Forelimb muscle (tissue), 1 donor: ENCODE measurements around the gene LINC00237. TPM values are rescaled to one million over a fixed set of nuclear protein-coding genes. Genes with fewer than 3 reads are reported as not detected.

Experiments
- DNase-seq: peaks from one replicate; pipeline ENCODE4 v3.0.0-alpha.2; 2013; ENCODE audit warnings: low read depth
- polyA plus RNA-seq: library from polyadenylated mRNA; unstranded; fragments of 120-200 nt; gene quantifications from one replicate; pipeline ENCODE4 v1.2.1, GENCODE V29; 2013; ENCODE audit not compliant: insufficient read length

LINC00237 gene
- polyA plus RNA-seq, 1 donor: not detected

GRCh38 chr20:21125072-21125848 is 19.1 kb upstream of the LINC00237 start:
- DNase-seq: no peak

DNA sequence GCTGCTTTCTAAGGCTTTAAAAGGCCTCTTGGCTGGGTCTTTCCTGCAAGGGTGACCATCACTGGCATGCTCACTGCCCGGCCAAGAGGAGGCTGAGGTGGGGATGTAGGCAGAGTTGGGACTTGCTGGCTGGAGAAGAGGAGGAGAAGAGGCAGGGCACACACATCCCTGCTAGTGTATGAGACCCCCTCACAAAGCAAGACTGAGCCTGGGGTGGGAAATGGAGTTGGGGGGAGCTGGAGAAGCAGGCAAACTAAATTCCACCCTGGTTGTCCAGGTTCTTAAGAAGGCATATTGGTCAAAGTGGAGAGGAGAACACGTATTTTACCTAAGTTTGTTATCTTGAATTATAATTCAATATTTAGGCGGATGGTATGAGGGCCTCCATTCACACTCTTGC is 18.0 kb upstream of the LINC00237 start:
- no peak for DNase-seq

- DNase-seq: no peak
Measured at GRCh38 chr20:21118782-21119181, 12.6 kb upstream of the LINC00237 start.

GRCh38 chr20:21118138-21118537 is 12.0 kb upstream of the LINC00237 start:
- no peak for DNase-seq

- no peak for DNase-seq
Measured at GRCh38 chr20:21117521-21117920, 11.4 kb upstream of the LINC00237 start.

DNA sequence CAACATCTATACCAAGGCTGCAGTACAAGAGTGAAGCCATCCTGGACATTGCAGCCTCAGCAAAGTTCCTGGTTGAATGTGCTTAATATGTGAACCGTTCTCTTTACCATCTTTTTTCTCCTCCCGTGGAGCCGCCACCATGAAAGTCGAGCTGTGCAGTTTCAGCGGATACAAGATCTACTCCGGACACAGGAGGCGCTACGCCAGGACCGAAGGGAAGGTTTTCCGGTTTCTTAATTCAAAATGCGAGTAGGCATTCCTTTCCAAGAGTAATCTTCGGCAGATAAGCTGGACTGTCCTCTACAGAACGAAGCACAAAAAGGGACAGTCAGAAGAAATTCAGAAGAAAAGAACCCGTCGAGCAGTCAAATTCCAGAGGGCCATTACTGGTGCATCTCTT is 8.4 kb upstream of the LINC00237 start:
- no peak for DNase-seq

DNA sequence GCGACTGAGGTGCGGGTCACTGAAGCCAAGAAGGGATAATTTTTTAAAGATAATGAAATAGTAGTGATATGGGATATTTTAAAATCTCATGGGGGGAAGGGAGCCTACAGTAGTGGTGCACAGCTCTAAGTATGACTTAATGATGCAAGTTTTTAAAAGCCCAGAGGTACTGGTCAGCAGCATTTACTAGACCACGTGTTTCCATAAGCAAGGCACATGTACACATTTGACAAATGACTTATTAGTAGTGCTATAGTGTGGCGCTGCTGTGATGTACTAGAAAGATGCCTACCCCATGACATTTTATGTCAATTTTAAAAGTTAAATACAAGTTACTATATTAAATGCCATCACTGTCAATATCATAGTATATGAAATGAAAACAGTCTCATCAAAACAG is 7.5 kb upstream of the LINC00237 start:
- no peak for DNase-seq

- DNase-seq: no peak
Measured at GRCh38 chr20:21111416-21111815, 5.3 kb upstream of the LINC00237 start.

DNA sequence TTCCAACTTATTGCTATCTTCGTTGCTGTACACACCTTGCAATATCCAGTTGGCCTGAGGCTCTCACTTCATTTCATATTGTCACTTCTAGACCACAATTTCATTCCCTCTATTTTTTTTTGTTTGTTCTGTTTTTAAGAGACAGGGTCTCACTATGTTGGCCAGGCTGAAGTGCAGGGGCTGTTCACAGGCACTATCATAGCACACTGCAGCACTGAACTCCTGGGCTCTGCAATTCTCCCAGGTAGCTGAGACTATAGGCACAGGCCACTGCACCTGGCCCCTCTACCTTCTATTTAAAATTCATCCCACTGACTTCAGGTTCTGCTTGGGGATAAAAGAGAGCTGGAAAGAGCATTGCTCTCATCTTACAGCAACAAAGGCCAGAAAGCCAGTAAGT is 4.7 kb upstream of the LINC00237 start:
- no peak for DNase-seq

- DNase-seq: no peak
Measured at GRCh38 chr20:21109144-21109543, 3.0 kb upstream of the LINC00237 start.

- no peak for DNase-seq
Measured at GRCh38 chr20:21105429-21106170, 558 bp downstream of the LINC00237 start.

- no peak for DNase-seq
Measured at GRCh38 chr20:21104921-21105320, 1.2 kb downstream of the LINC00237 start.

- no peak for DNase-seq
Measured at GRCh38 chr20:21104466-21104761, 1.7 kb downstream of the LINC00237 start.

DNA sequence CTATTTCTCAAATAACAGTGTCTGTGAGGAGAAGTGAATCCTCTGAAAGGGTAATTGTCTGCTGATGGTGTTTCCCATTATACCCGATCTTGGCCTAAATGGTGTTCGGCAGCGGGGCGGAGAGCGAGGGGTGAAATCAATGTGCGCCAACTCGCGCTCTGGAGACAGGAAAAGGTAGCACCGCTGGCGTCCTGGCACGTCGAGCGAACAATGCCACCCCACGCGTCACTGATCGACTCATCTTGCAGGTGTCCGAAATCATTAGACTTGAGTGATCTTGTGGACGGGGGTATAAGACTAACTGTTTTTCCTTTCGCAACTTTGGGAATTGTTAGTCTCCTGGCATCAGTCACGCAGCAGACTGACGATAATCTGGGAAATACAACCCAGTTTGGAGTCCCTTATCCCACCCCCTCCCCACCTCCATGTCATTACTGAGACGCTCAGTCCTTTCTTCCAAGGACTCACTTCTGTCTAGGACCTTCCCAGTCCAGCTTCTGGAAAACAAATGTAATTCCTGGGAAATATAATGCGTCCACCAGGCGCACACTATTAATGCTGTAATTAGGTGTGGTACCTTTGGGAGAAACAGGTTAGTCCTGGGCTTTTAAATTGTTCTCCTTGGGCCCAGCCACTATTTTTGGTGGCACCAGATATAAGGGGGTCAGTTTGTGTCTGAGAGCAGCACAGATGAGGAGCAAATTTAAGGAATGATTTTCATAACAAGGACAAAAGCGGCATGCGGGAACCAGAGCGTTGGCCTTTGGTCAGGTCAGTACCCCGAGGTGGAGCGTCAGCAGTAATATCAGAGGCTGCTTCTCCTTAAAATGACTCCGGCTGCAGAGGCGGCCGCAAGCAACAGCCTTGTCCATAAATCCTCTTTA is 2.3 kb downstream of the LINC00237 start:
- DNase-seq: no peak

- DNase-seq: no peak
Measured at GRCh38 chr20:21102603-21103311, 3.4 kb downstream of the LINC00237 start.

GRCh38 chr20:21101932-21102575 is 4.1 kb downstream of the LINC00237 start:
- no peak for DNase-seq

DNA sequence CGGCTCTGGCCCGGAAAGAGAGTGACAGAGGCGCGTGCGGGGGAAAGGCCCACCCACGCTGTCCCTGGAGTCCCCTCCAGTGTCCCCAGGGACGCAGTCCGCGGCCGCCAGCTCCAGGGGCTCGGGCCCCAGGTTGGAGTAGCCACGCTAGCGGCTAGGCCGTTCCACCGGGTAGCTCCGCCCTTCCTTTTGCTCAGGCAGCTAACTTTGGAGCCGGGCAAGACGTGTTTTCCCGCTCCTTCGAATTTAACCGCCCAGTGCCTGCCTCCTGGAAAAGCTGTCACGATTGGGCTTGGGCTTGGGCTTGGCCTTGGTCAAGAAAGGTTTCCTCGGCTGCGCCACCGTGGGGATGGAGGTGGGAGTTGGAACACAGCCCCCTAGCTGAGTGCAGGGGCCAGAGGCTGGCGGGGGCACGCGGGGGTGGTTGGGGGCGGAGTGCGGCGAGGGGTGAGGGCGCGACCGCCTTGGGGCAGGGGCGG is 4.7 kb downstream of the LINC00237 start:
- no peak for DNase-seq

DNA sequence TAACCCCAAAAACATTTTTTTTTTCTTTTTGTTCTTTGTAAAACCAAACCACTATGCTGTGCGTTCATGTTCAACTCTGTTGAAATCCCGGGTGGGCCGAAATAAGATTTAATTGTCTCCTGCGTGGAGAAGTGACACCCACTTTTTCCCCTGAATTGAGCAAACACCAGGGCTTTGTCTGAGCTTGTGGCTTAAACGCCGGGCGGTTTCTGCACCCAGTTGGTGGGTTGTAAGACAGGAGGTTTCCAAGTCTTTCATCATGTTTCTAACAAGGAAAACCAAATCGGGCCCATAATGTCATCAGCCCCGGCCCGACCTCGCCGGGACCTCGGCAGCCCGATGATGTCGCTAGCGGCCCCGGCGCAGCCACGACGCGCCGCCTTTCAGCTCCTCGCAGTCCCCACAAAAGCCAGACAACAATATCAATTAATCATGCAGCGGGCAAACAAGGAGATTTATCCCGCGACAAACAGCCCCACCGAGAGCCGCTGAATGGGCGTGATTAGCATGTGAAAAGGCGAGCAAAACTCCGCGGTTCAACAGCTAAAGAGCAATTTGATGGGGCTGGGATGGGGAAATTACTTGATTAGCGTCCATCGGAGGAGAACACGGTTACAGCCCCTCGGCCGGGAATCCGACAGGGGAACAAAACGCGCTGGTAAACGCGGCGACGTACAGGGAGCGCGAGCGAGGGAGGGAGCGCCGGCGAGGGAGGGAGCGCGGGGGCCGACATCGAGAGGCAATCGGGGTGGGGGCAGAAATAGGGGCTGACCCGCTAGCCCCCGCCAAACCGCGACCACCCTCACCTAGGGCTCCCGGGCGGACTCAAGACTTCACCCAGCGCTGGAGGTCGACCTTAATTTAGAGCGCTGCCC is 5.3 kb downstream of the LINC00237 start:
- DNase-seq: no peak

DNA sequence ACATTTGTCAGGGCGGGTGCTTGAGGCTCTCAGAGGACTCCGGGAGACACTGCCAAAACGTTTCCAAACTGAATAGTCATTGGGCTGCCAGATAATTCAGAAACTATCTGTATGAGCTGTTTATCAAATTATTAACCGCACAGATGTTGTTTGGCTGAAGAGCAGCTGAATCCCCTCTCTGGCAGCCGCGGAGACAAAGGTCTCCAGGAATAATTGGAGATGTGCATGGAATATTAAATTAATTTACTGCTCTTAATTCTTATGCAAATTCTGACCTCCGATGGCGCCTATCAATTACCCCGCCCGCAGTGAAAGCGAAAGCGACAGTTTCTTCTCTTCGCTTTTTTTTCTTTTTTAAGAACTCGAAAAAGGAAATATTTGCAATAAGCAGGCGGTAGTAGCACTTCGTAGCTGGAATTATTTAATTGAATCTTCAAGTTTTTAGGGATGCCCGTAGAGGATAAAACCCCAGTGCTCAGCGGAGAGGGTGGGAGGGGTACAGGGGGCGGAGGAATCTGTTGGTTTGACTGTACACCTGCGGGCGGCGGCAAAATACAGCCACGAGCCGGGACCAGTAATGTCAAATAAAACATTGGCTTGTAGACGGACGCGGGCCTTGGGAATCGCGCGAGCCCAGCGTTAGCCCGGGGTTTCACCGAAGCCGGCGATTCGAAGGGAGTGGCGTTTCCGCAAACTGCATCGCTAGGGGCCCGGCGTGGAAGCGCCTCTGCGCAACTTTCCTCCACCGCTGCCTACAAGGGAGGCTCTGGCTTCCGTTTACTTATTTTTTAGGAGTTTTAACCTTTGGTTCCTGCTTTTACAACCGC is 6.2 kb downstream of the LINC00237 start:
- DNase-seq: no peak
